K562 (cell line): ENCODE results near the gene COPB2. TPM values are rescaled to one million over a fixed set of nuclear protein-coding genes. Genes with fewer than 3 reads are reported as not detected.

ENCODE experiments used
- ATAC-seq: fragments of 200-7000 bp; cut with Tn5 transposase; 3 replicates; pipeline ENCODE4 v1.9.1; 2020; ENCODE audit warnings: moderate library complexity
- BruUV-seq: library from RNA; stranded (reverse); fragments of 400-500 nt; replicated peaks from 2 replicates; lab custom pipeline; 2021; lab: Mats Ljungman, UMichigan
- CTCF ChIA-PET: fragments of 300-600 bp; formaldehyde crosslinking; extraction: SDS; loops from one replicate; lab custom pipeline; 2021; ENCODE audit warnings: low intra/inter-chr PET ratio; lab: Yijun Ruan, JAX
- POLR2A ChIA-PET: fragments of 300-600, 350-650 bp; sonication (Branson Sonifier 250); formaldehyde crosslinking; extraction: SDS; loops from one replicate; lab custom pipeline; 2021; ENCODE audit warnings: antibody characterized with exemption, inconsistent platforms; lab: Yijun Ruan, JAX
- DNase-seq, 4 experiments: peaks; one replicate each; pipeline versions ENCODE4 v3.0.0 to v3.0.0-alpha.2; 2011 to 2018; ENCODE audit warnings: low spot score in 3 of 4, mixed read lengths in 3 of 4; ENCODE audit errors: extremely low read depth in 1 of 4
- FAIRE-seq: peaks from 2 replicates; lab custom pipeline; 2011; peaks lifted over from hg19 to GRCh38; lab: Jason Lieb, UNC
- H2AFZ ChIP-seq: 2 replicates; pipeline ENCODE4 v1.6.0; 2011; ENCODE audit warnings: low read depth, low read length, control low read depth, inconsistent platforms
- H3K27ac ChIP-seq: fragments of 200-600 bp; 3 replicates; pipeline ENCODE4 v1.8.0; 2011; ENCODE audit warnings: low read depth, mild to moderate bottlenecking, control low read depth, inconsistent platforms, low read length, moderate library complexity, mixed read lengths; ENCODE audit errors: extremely low read depth
- H3K27me3 ChIP-seq, 2 experiments: fragments of 300-600 bp in 1 of 2; 2 replicates in 1 of 2; 3 replicates in 1 of 2; pipeline versions ENCODE4 v1.6.0 to v1.8.0; 2011; ENCODE audit warnings: inconsistent platforms in 2 of 2, low read length in 2 of 2, mild to moderate bottlenecking in 1 of 2, mixed read lengths in 1 of 2, moderate library complexity in 1 of 2; ENCODE audit not compliant: control insufficient read depth in 2 of 2, insufficient read depth in 2 of 2
- H3K36me3 ChIP-seq: fragments of 300-600 bp; 3 replicates; pipeline ENCODE4 v1.8.0; 2011; ENCODE audit warnings: mild to moderate bottlenecking, low read length, inconsistent platforms; ENCODE audit not compliant: control insufficient read depth, insufficient read depth
- H3K4me1 ChIP-seq, 2 experiments: fragments of 200-600 bp in 1 of 2; replicated peaks in 1 of 2; 2 replicates in 1 of 2; 3 replicates in 1 of 2; pipeline versions ENCODE4 v1.5.1 to v1.8.0; 2011; ENCODE audit warnings: inconsistent platforms in 2 of 2, low read length in 2 of 2, mild to moderate bottlenecking in 1 of 2, mixed read lengths in 1 of 2, moderate library complexity in 1 of 2; ENCODE audit not compliant: control insufficient read depth in 2 of 2, insufficient read depth in 2 of 2
- H3K4me2 ChIP-seq: 2 replicates; pipeline ENCODE4 v1.6.1; 2011; ENCODE audit warnings: low read length, control low read depth, inconsistent platforms, mixed read lengths; ENCODE audit not compliant: insufficient read depth
- H3K4me3 ChIP-seq: fragments of 200-600 bp; sonication (generic), shearing (Covaris generic); 2 replicates; pipeline ENCODE4 v1.5.1; 2016; ENCODE audit warnings: control low read depth, inconsistent platforms
- H3K79me2 ChIP-seq: fragments of 200-600 bp; 3 replicates; pipeline ENCODE4 v1.8.0; 2011; ENCODE audit warnings: low read length, inconsistent platforms; ENCODE audit not compliant: control insufficient read depth, insufficient read depth
- H3K9ac ChIP-seq, 2 experiments: 2 replicates each; pipeline versions ENCODE4 v1.6.0 to v1.6.1; 2011; ENCODE audit warnings: low read depth in 2 of 2, low read length in 2 of 2, control low read depth in 1 of 2, inconsistent platforms in 1 of 2, mild to moderate bottlenecking in 1 of 2, mixed read lengths in 1 of 2; ENCODE audit not compliant: insufficient read depth in 1 of 2
- H3K9me1 ChIP-seq: one replicate; pipeline ENCODE4 v1.6.0; 2011; ENCODE audit warnings: inconsistent platforms, mild to moderate bottlenecking, low read length, moderate library complexity; ENCODE audit not compliant: control insufficient read depth, insufficient read depth
- H3K9me3 ChIP-seq: replicated peaks from 2 replicates; pipeline ENCODE4 v1.5.1; 2011; ENCODE audit warnings: low read depth, low read length, inconsistent platforms; ENCODE audit not compliant: control insufficient read depth, insufficient read depth
- H4K20me1 ChIP-seq: replicated peaks from 2 replicates; pipeline ENCODE4 v1.6.1; 2011; ENCODE audit warnings: low read length, inconsistent platforms, mixed read lengths; ENCODE audit not compliant: control insufficient read depth, insufficient read depth
- BRF1 ChIP-seq: IDR thresholded peaks from 3 replicates; pipeline ENCODE4 v1.6.1; 2011; ENCODE audit warnings: borderline replicate concordance, mild to moderate bottlenecking; ENCODE audit not compliant: insufficient read length; ENCODE audit errors: extremely low read depth
- CTBP1 ChIP-seq: fragments of 450-650 bp; IDR thresholded peaks from 2 replicates; pipeline ENCODE4 v1.6.1; 2016; ENCODE audit warnings: borderline replicate concordance
- DACH1 ChIP-seq: fragments of 450-650 bp; IDR thresholded peaks from 2 replicates; pipeline ENCODE4 v1.6.1; 2018; ENCODE audit not compliant: partially characterized antibody
- DMBX1 ChIP-seq: fragments of 250-450 bp; sonication (Bioruptor Pico); IDR thresholded peaks from 2 replicates; pipeline ENCODE4 v1.8.0; 2022; ENCODE audit warnings: inconsistent platforms, mild to moderate bottlenecking, moderate library complexity, borderline replicate concordance
- EP400 ChIP-seq: fragments of 450-650 bp; IDR thresholded peaks from 2 replicates; pipeline ENCODE4 v1.6.1; 2017; ENCODE audit warnings: antibody characterized with exemption, mild to moderate bottlenecking, moderate library complexity
- GABPA ChIP-seq: fragments of 200-800 bp; sonication (Bioruptor generic); conservative IDR thresholded peaks from 2 replicates; pipeline ENCODE4 v1.6.1; 2016; ENCODE audit warnings: low read depth, missing genetic modification characterization, missing compliant biosample characterization
- HDGF ChIP-seq: fragments of 450-650 bp; IDR thresholded peaks from 2 replicates; pipeline ENCODE4 v1.6.1; 2016
- JUND ChIP-seq, 2 experiments: IDR thresholded peaks; 2 replicates in 1 of 2; 3 replicates in 1 of 2; pipeline ENCODE4 v1.6.1; 2011; ENCODE audit warnings: borderline replicate concordance in 2 of 2, low read depth in 2 of 2, low read length in 2 of 2, improper control_type of control experiment in 1 of 2, missing biosample characterization in 1 of 2, missing genetic modification characterization in 1 of 2, missing genetic modification reagents in 1 of 2
- KDM2B ChIP-seq: fragments of 250-450 bp; sonication (Bioruptor Pico); IDR thresholded peaks from 2 replicates; pipeline ENCODE4 v1.8.0; 2021; ENCODE audit warnings: mild to moderate bottlenecking, moderate library complexity
- MCM5 ChIP-seq: fragments of 450-650 bp; IDR thresholded peaks from 2 replicates; pipeline ENCODE4 v1.6.1; 2016; ENCODE audit warnings: low read depth
- MEIS2 ChIP-seq: fragments of 450-650 bp; IDR thresholded peaks from 2 replicates; pipeline ENCODE4 v1.6.1; 2014; ENCODE audit warnings: mild to moderate bottlenecking; ENCODE audit not compliant: partially characterized antibody
- NCOA4 ChIP-seq: fragments of 450-650 bp; IDR thresholded peaks from 2 replicates; pipeline ENCODE4 v1.6.1; 2018; ENCODE audit warnings: mild to moderate bottlenecking; ENCODE audit not compliant: partially characterized antibody
- NR1H2 ChIP-seq: sonication (generic); formaldehyde crosslinking; IDR thresholded peaks from 2 replicates; pipeline ENCODE4 v1.4.0; 2020; ENCODE audit warnings: mild to moderate bottlenecking, missing genetic modification reagents
- RUNX1 ChIP-seq: sonication (generic); IDR thresholded peaks from 2 replicates; pipeline ENCODE4 v1.6.1; 2016; ENCODE audit warnings: antibody characterized with exemption, low read depth
- SPI1 ChIP-seq: IDR thresholded peaks from 2 replicates; pipeline ENCODE4 v1.6.1; 2011; ENCODE audit warnings: low read depth, low read length, control low read depth, borderline replicate concordance
- ZBTB8A ChIP-seq: fragments of 450-650 bp; IDR thresholded peaks from 2 replicates; pipeline ENCODE4 v1.6.1; 2018; ENCODE audit warnings: mild to moderate bottlenecking, moderate library complexity; ENCODE audit not compliant: partially characterized antibody
- ZNF175 ChIP-seq: fragments of 200-800 bp; sonication (Bioruptor generic); IDR thresholded peaks from 2 replicates; pipeline ENCODE4 v1.6.1; 2016; ENCODE audit warnings: low read depth, mild to moderate bottlenecking, missing genetic modification characterization, missing compliant biosample characterization
- ZNF780A ChIP-seq: fragments of 250-450 bp; sonication (Bioruptor Pico); IDR thresholded peaks from 2 replicates; pipeline ENCODE4 v1.5.0; 2021; ENCODE audit warnings: mild to moderate bottlenecking
- WGBS: fragments of 100-300 bp; shearing (Covaris generic); methylation state at CpG from one replicate; pipeline ENCODE4 v1.1.6; 2016; ENCODE audit warnings: low coverage, mixed read lengths; ENCODE audit not compliant: insufficient coverage; ENCODE audit errors: missing lambda C conversion rate; 5-methylcytosine and 5-hydroxymethylcytosine counted together
- in situ Hi-C: fragments of 300-500 bp; cut with MboI; formaldehyde crosslinking; loops from 4 replicates; pipeline ENCODE4 v1.15.0; 2018; ENCODE audit warnings: inconsistent platforms, mixed read lengths
- intact Hi-C: fragments of 100-400 bp; cut with micrococcal nuclease; formaldehyde crosslinking; loops from 2 replicates; pipeline ENCODE4 v1.14.2; 2022
- polyA plus RNA-seq, 8 experiments: library from polyadenylated mRNA; depleted of rRNA in 4 of 8; stranded (reverse) in 5 of 8; unstranded in 3 of 8; fragments of >200 nt; fragmentation: Nextera tagmentation in 2 of 8; fragmentation: Illumina TruSeq in 1 of 8; extraction: Ambion mirVana in 2 of 8; extraction: Trizol in 1 of 8; gene quantifications; 2 replicates each; pipeline versions ENCODE4 v1.2.1 to v1.2.3, GENCODE V29; 2011 to 2014; ENCODE audit warnings: inconsistent platforms in 1 of 8, missing spikeins in 1 of 8
- total RNA-seq, 7 experiments: library from RNA; depleted of rRNA in 6 of 7; stranded (reverse); fragments of >200 nt in 6 of 7; fragmentation: Illumina TruSeq in 2 of 7; extraction: Trizol in 2 of 7; gene quantifications; 2 replicates each; pipeline versions ENCODE4 v1.2.1 to v1.2.3, GENCODE V29; 2011 to 2021; ENCODE audit warnings: low replicate concordance in 1 of 7
- TF ChIP-seq, protein P1 (sequence below): fragments of 450-650 bp; IDR thresholded peaks from 2 replicates; pipeline ENCODE4 v1.6.1; 2014; ENCODE audit warnings: low read depth, mild to moderate bottlenecking, moderate library complexity, borderline replicate concordance
- TF ChIP-seq, protein P2 (sequence below), 3 experiments: fragments of 200-800 bp in 1 of 3; sonication (Bioruptor generic) in 1 of 3; sonication (generic) in 1 of 3; formaldehyde crosslinking in 1 of 3; IDR thresholded peaks; 2 replicates each; pipeline versions ENCODE4 v1.6.1 to v1.8.0; 2016 to 2022; ENCODE audit warnings: mild to moderate bottlenecking in 2 of 3, missing compliant biosample characterization in 2 of 3, missing genetic modification characterization in 2 of 3, missing genetic modification reagents in 1 of 3

COPB2 gene
- total and polyA plus RNA-seq, 9 of the 15 experiments (the other 6 are each of a cell fraction or from before 2014, with no cell fraction given), result 64.3 to 189 (median 130) TPM

GRCh38 chr3:139309061-139309591, 80.3 kb downstream of the COPB2 start:
- ChIA-PET CTCF (no interaction called here), POLR2A (no interaction called here)
- Histone ChIP-seq H3K27me3 (no peaks in the 10 kb centered on the region), H3K4me2 (peak overlapping the region; percentile 10; the same call in 1 of the 2 replicates), H3K9ac (peak overlapping the region in 1 of 2 experiments; percentile 18; a peak in 1 of 4 replicates), H3K9me1 (peaks cover 3% of the 10 kb centered on the region), H2AFZ (peak overlapping the region; percentile 70), H3K27ac (peak overlapping the region; percentile 11; the same call in 2 of the 3 replicates), H3K4me3 (no peak overlapping the region), H3K4me1 (peaks cover 42 to 74% of the 10 kb centered on the region in 2 experiments), H3K9me3 (peaks cover 3% of the 10 kb centered on the region; the same call in 1 of the 2 replicates), H4K20me1 (no peaks in the 10 kb centered on the region), H3K36me3 (no peaks in the 10 kb centered on the region), H3K79me2 (no peaks in the 10 kb centered on the region)
- in situ Hi-C loops, result no loop called here
- no TSS peak for BruUV-seq
- FAIRE-seq (peak; percentile 51), ATAC-seq (peak; percentile 14), DNase-seq (peak in 1 of 4 experiments; percentile 57)
- intact Hi-C loops, result no loop called here
- WGBS, result 20% methylated on average over 2 of the region's 2 CpGs
- TF ChIP-seq MCM5 (no peak), DMBX1 (CRISPR knock-in tag) (0 out of 2 replicates have a peak, but pooled peaks have one; percentile 15), KDM2B (CRISPR knock-in tag) (no peak), GABPA (no peak), BRF1 (no peak), DACH1 (no peak), RUNX1 (no peak), SPI1 (peak; percentile 71), EP400 (peak; percentile 13; the same call in 1 of the 2 replicates), ZNF780A (CRISPR knock-in tag) (no peak), NR1H2 (CRISPR knock-in tag) (no peak), JUND (IDR thresholded peaks at IDR 0.05; ENCODE audit: borderline replicate concordance, low read depth, low read length) (no peak), JUND (tag; IDR thresholded peaks at IDR 0.05; ENCODE audit: borderline replicate concordance, low read depth, low read length) (no peak), ZBTB8A (no peak), CTBP1 (no peak), ZNF175 (CRISPR knock-in tag) (no peak), HDGF (no peak), NCOA4 (no peak), MEIS2 (peak; percentile 65)
- TF ChIP-seq, protein P1, sequence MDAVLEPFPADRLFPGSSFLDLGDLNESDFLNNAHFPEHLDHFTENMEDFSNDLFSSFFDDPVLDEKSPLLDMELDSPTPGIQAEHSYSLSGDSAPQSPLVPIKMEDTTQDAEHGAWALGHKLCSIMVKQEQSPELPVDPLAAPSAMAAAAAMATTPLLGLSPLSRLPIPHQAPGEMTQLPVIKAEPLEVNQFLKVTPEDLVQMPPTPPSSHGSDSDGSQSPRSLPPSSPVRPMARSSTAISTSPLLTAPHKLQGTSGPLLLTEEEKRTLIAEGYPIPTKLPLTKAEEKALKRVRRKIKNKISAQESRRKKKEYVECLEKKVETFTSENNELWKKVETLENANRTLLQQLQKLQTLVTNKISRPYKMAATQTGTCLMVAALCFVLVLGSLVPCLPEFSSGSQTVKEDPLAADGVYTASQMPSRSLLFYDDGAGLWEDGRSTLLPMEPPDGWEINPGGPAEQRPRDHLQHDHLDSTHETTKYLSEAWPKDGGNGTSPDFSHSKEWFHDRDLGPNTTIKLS, result no peak
- TF ChIP-seq, protein P2, sequence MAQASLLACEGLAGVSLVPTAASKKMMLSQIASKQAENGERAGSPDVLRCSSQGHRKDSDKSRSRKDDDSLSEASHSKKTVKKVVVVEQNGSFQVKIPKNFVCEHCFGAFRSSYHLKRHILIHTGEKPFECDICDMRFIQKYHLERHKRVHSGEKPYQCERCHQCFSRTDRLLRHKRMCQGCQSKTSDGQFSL (CRISPR knock-in tag; IDR thresholded peaks at IDR 0.05), result no peak
- TF ChIP-seq, protein P2 (tag; IDR thresholded peaks at IDR 0.05), result no peak
